Measurements from ENCODE around the gene LRP5. TPM values are rescaled to one million over a fixed set of nuclear protein-coding genes. Genes with fewer than 3 reads are reported as not detected.

LRP5 gene
- total RNA-seq, 2 donors from 2014 or later: 43.3 to 63.6 TPM

DNA sequence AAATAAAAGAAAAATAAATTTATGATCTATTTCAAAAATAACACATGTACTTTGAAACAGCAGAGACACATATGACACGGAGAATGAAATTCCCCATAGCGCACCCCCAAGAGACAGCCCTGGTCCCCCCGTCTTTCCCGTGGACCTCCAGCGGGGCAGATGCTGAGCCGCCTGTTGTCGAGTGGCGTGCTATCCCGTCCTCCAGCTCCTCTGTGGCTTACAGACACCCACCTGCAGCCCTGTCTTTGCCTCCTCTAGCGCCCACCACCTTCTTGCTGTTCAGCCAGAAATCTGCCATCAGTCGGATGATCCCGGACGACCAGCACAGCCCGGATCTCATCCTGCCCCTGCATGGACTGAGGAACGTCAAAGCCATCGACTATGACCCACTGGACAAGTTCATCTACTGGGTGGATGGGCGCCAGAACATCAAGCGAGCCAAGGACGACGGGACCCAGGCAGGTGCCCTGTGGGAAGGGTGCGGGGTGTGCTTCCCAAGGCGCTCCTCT is 103.7 kb downstream of the LRP5 start:
- DNase-seq (no peak), ATAC-seq (no peak)
- no peaks in the 10 kb centered on the region for H3K27me3 ChIP-seq
- no peak overlapping the region for H3K27ac ChIP-seq
- H3K9me3 ChIP-seq: no peaks in the 10 kb centered on the region
- H3K4me3 ChIP-seq: no peak overlapping the region
- TF ChIP-seq, protein P1, sequence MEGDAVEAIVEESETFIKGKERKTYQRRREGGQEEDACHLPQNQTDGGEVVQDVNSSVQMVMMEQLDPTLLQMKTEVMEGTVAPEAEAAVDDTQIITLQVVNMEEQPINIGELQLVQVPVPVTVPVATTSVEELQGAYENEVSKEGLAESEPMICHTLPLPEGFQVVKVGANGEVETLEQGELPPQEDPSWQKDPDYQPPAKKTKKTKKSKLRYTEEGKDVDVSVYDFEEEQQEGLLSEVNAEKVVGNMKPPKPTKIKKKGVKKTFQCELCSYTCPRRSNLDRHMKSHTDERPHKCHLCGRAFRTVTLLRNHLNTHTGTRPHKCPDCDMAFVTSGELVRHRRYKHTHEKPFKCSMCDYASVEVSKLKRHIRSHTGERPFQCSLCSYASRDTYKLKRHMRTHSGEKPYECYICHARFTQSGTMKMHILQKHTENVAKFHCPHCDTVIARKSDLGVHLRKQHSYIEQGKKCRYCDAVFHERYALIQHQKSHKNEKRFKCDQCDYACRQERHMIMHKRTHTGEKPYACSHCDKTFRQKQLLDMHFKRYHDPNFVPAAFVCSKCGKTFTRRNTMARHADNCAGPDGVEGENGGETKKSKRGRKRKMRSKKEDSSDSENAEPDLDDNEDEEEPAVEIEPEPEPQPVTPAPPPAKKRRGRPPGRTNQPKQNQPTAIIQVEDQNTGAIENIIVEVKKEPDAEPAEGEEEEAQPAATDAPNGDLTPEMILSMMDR (IDR thresholded peaks at IDR 0.05): no peak
- no peak for TF ChIP-seq POLR2A (IDR thresholded peaks at IDR 0.05)
- H3K4me1 ChIP-seq: no peaks in the 10 kb centered on the region
- peaks cover 5 to 22% of the 10 kb centered on the region in 2 donors for H3K36me3 ChIP-seq (replicated peaks in 1 of 2; ENCODE audit: insufficient read depth in 1 of 2, low read depth in 2 of 2)
- intact Hi-C loops (cut with DNase I): no loop called here
- 90% methylated on average over 13 to 22 of the region's 22 CpGs for WGBS, 2 donors

DNA sequence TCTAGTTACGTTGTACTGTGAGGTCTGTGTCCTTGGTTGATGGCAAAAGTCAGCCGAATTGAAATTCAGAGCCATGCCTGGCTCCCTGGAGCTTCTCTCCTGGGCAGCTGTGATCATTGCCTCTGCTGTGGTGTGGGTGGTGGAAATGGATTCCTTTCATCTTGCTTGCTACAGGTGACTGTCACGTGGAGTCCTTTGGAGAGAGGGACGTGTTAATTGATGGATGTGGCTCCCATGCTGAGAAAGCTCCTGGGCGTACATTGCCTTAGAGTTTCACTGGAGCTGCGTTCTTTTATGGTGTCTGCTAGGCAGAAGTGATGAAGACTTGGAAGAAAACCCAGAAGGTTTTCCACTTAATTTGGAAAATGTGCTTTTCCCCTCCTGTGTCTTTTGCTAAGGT is 106.3 kb downstream of the LRP5 start:
- no peaks in the 10 kb centered on the region for H3K27me3 ChIP-seq
- H3K36me3 ChIP-seq (replicated peaks in 1 of 2; ENCODE audit: insufficient read depth in 1 of 2, low read depth in 2 of 2): peaks cover 5 to 8% of the 10 kb centered on the region in 2 donors
- DNase-seq (no peak), ATAC-seq (no peak)
- no peak overlapping the region for H3K27ac ChIP-seq
- WGBS, 2 donors: 80 to 86% methylated on average over 6 of the region's 6 CpGs
- H3K4me1 ChIP-seq: no peaks in the 10 kb centered on the region
- no peaks in the 10 kb centered on the region for H3K9me3 ChIP-seq
- intact Hi-C loops (cut with DNase I): no loop called here
- TF ChIP-seq POLR2A (IDR thresholded peaks at IDR 0.05): no peak
- TF ChIP-seq, protein P1 (IDR thresholded peaks at IDR 0.05): no peak
- no peak overlapping the region for H3K4me3 ChIP-seq

DNA sequence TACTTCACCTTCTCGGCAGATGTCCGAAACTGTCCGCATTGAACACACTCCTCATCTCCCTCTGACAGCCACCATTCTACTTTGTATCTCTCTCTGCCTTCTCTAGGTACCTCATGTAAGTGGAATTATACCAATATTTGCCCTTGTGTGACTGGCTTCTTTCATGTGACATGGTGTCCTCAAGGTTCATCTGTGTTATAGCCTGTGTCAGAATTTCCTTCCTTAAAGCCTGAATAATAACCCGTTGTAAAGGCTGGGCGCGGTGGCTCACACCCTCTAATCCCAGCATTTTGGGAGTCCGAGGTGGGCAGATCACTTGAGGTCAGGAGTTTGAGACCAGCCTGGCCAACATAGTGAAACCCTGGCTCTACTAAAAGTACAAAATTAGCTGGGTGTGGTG is 107.8 kb downstream of the LRP5 start:
- intact Hi-C loops (cut with DNase I): no loop called here

DNA sequence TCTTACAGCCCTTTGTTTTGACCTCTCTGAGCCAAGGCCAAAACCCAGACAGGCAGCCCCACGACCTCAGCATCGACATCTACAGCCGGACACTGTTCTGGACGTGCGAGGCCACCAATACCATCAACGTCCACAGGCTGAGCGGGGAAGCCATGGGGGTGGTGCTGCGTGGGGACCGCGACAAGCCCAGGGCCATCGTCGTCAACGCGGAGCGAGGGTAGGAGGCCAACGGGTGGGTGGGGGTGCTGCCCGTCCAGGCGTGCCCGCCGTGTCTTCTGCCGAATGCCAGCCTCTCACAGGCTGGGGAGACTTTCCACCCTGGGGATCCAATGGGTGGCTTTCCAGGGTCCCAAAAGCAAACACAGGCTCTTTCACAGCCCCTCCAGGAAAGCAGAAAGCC is 111.1 kb downstream of the LRP5 start:
- ATAC-seq (no peak), DNase-seq (no peak)
- WGBS, 2 donors: 95% methylated on average over 18 to 21 of the region's 21 CpGs

More for the DNA sequence above, 107.8 kb downstream of the LRP5 start:
- Histone ChIP-seq H3K4me1 (no peaks in the 10 kb centered on the region), H3K27ac (no peak overlapping the region), H3K27me3 (no peaks in the 10 kb centered on the region), H3K9me3 (no peaks in the 10 kb centered on the region), H3K4me3 (no peak overlapping the region), H3K36me3 (replicated peaks in 1 of 2; ENCODE audit: insufficient read depth in 1 of 2, low read depth in 2 of 2) (peaks cover 0 to 3% of the 10 kb centered on the region in 2 donors)
- no peak for TF ChIP-seq POLR2A (IDR thresholded peaks at IDR 0.05)
- no peak for ATAC-seq
- 97 to 100% methylated on average over 5 to 7 of the region's 7 CpGs for WGBS, 2 donors
- DNase-seq: no peak

DNA sequence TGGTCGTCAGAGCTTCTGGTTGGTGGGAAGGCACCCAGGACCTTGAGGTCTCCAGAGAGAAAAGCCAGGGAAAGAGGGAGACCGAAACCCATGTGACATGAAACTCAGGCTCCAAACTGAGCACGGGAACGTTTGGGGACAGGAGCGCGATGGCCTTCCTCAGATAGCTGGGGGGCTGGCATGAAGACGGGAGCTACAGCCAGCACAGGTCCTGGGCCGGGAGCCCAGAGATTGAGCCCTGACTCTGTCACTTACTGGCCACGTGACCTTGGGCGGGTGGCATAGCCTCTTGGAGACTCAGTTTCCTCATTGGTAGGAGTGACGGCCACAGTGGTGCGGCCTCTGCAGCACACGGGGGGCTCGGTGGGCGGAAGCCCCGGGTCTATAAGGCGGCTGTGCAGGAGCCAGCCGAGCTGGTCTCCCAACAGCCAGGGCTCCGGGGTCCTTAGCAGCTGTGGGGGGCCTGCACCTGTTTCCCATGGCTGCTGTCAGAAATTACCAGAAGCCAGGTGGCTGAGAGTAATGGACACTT is 111.8 kb downstream of the LRP5 start:
- no peak for ATAC-seq
- peaks cover 0 to 2% (median 0%) of the 10 kb centered on the region in 3 donors for H3K9me3 ChIP-seq
- no peaks in the 10 kb centered on the region for H3K27me3 ChIP-seq
- no peak for TF ChIP-seq POLR2A (IDR thresholded peaks at IDR 0.05)
- TF ChIP-seq, protein P1 (IDR thresholded peaks at IDR 0.05): no peak
- no peak overlapping the region for H3K27ac ChIP-seq
- no peak for DNase-seq
- peaks cover 0 to 11% of the 10 kb centered on the region in 2 donors for H3K36me3 ChIP-seq (replicated peaks in 1 of 2; ENCODE audit: insufficient read depth in 1 of 2, low read depth in 2 of 2)
- WGBS, 2 donors: 92 to 96% methylated on average over 9 to 19 of the region's 19 CpGs
- intact Hi-C loops (cut with DNase I): no loop called here
- no peaks in the 10 kb centered on the region for H3K4me1 ChIP-seq
- H3K4me3 ChIP-seq: no peak overlapping the region

More for the DNA sequence above, 111.1 kb downstream of the LRP5 start:
- TF ChIP-seq POLR2A (IDR thresholded peaks at IDR 0.05): no peak
- TF ChIP-seq, protein P1 (IDR thresholded peaks at IDR 0.05): no peak
- H3K36me3 ChIP-seq (replicated peaks in 1 of 2; ENCODE audit: insufficient read depth in 1 of 2, low read depth in 2 of 2): peaks cover 0 to 11% of the 10 kb centered on the region in 2 donors
- H3K4me1 ChIP-seq: no peaks in the 10 kb centered on the region
- H3K27ac ChIP-seq: no peak overlapping the region
- no peak overlapping the region for H3K4me3 ChIP-seq
- H3K9me3 ChIP-seq: no peaks in the 10 kb centered on the region
- H3K27me3 ChIP-seq: no peaks in the 10 kb centered on the region
- intact Hi-C loops (cut with DNase I): no loop called here
